Fibroblast of peridontal ligament (primary cell): ENCODE results near the gene COL20A1.
"Not testable (repeated sequence)": the region's sequence is repeated elsewhere in the genome, so short reads cannot be mapped to it uniquely, and the experiment has no call there.

Source experiments
- DNase-seq: peaks from one replicate; pipeline ENCODE4 v3.0.0-alpha.2; 2010; ENCODE audit errors: extremely low read depth

COL20A1 gene

GRCh38 chr20:63290677-63291472, 2.1 kb upstream of the COL20A1 start:
- DNase-seq, result no peak

- no peak for DNase-seq
These were observed 1.2 kb upstream of the COL20A1 start for GRCh38 chr20:63291811-63292210.

GRCh38 chr20:63292292-63292701, 689 bp upstream of the COL20A1 start:
- no peak for DNase-seq

- DNase-seq, result no peak
These were observed 470 bp downstream of the COL20A1 start for GRCh38 chr20:63293456-63293855.

GRCh38 chr20:63293871-63294535, 1.0 kb downstream of the COL20A1 start:
- no peak for DNase-seq

- DNase-seq, result no peak
These were observed 1.5 kb downstream of the COL20A1 start for GRCh38 chr20:63294536-63294900.

GRCh38 chr20:63295018-63295417, 2.0 kb downstream of the COL20A1 start:
- no peak for DNase-seq

- DNase-seq, result no peak
These were observed 2.4 kb downstream of the COL20A1 start for GRCh38 chr20:63295422-63295821.

- DNase-seq, result no peak
These were observed 2.9 kb downstream of the COL20A1 start for GRCh38 chr20:63295846-63296245.

- DNase-seq, result no peak
These were observed 3.7 kb downstream of the COL20A1 start for GRCh38 chr20:63296531-63297299.

- no peak for DNase-seq
These were observed 4.4 kb downstream of the COL20A1 start for GRCh38 chr20:63297371-63297781.

GRCh38 chr20:63297796-63298572, 5.0 kb downstream of the COL20A1 start:
- DNase-seq, result no peak

GRCh38 chr20:63298731-63299312, 5.8 kb downstream of the COL20A1 start:
- DNase-seq, result no peak

GRCh38 chr20:63301671-63302070, 8.7 kb downstream of the COL20A1 start:
- DNase-seq, result no peak

- no peak for DNase-seq
These were observed 10.2 kb downstream of the COL20A1 start for GRCh38 chr20:63303095-63303666.

- DNase-seq, result no peak
These were observed 12.4 kb downstream of the COL20A1 start for GRCh38 chr20:63305393-63305792.

GRCh38 chr20:63305933-63306672, 13.1 kb downstream of the COL20A1 start:
- not testable (repeated sequence) for DNase-seq

- DNase-seq, result no peak
These were observed 13.9 kb downstream of the COL20A1 start for GRCh38 chr20:63306673-63307537.

GRCh38 chr20:63307538-63308217, 14.7 kb downstream of the COL20A1 start:
- DNase-seq, result no peak
